NCI-H1436 treated with DMSO at 0.1 percent for 48 hours (cell line): ENCODE measurements around the gene PTPRM.

Experiments used
- DNase-seq: peaks from one replicate; lab custom pipeline; 2025; lab: John Stamatoyannopoulos, UW

PTPRM gene

GRCh38 chr18:7567474-7568425, 634 bp downstream of the PTPRM start:
- no peak for DNase-seq

GRCh38 chr18:7568426-7568825, 1.3 kb downstream of the PTPRM start:
- no peak for DNase-seq

DNA sequence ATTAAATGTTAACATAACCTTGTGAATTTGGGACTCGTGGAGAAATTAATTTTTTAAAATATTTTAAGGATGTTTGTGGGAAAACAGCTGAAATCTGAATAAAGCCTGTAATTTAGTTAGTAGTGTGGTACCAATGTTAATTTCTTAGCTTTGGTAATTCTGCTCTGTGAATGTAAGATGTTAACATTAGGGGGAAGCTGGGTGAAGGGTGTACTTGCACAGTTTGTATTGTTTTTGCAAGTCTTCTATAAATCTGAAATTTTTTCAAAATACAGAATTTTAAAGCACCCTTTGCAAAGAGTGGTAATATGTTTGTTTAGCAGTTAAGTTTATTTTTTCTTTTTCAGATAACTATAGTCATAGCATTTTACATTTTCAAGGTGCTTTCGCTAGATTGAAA, 4.5 kb downstream of the PTPRM start:
- DNase-seq = no peak

DNA sequence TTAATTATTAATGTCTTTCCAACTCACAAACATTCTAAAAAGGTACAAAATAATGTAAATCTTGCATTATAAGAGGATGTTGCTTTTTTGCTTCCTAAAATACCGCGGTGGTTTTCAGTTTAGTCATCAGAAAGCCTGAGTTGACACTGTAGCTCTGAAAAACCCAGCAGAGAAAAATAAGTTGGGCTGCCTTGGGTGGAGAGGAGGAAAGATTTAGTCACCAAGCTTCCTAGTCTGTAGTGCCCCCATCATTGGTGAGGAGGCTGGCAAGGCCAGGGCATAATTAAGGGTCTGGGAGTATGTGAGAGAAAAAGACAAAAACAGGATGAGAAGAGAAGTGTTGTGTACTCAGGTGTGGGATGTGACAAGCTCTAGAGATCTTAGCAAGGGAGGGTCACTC, 5.7 kb downstream of the PTPRM start:
- no peak for DNase-seq

DNA sequence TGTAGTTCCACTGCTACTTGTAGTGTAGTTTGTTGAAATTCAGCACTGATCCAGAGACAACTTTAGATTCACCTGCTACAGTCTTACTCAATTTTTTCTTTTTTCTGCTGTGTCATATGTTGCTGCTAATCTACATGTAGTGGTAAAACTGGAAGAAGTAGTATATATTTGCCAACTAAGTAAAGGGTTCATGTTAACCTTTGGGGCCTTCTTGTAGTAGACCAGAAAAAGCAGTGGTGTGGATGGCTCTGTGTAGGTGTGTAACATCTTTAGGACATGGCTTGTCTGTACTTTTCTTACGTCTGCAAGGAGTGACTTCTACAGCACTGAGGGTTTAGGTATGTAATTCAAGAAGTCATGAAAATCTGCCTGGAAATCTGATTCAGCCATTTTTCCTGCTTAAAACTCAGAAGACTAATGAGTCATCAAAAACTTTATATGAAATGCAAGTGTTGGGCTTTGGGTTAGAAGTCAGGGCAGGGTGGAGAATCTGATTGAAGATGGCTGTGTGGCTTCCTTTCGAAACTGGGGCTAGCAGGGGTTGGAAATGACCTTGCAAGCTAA, 8.4 kb downstream of the PTPRM start:
- DNase-seq = no peak

- no peak for DNase-seq
These were observed 9.0 kb downstream of the PTPRM start for GRCh38 chr18:7576077-7576476.

- no peak for DNase-seq
These were observed 9.6 kb downstream of the PTPRM start for GRCh38 chr18:7576685-7577084.

- no peak for DNase-seq
These were observed 10.6 kb downstream of the PTPRM start for GRCh38 chr18:7577706-7578105.

DNA sequence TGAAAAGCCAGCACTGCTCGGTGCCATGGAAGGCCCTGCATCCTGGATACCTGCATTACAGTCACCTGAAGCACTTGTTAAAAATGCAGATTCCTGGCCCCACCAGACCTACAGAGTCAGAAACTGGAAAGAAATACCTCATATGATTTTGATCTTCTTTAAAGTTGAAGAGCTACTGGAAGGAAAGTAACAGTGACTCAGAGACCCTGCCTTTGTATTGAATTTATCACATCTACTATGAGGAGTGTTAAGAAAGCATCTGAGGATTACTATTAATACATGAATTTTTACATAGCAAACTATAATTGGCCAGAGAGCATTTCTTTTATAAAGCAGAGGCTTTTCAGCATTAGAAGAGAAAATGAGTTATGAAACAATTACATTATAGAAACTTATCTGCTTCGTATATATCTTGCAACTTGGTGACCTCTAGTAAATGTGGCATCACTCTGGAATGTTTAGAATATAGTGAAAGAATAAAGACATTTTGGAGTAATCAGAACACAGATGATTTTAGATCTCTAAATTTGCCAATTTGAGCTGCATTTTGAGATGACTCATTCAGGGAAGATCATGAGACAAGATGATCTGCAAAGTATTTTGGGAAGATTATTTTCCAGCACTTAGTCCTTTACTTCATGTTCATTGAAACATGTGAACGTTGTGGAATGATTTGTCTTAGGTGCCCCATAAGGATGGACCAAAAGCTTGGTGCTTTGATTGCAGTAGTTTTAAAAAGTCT, 12.2 kb downstream of the PTPRM start:
- DNase-seq = no peak

- DNase-seq = no peak
These were observed 12.9 kb downstream of the PTPRM start for GRCh38 chr18:7579918-7580542.

DNA sequence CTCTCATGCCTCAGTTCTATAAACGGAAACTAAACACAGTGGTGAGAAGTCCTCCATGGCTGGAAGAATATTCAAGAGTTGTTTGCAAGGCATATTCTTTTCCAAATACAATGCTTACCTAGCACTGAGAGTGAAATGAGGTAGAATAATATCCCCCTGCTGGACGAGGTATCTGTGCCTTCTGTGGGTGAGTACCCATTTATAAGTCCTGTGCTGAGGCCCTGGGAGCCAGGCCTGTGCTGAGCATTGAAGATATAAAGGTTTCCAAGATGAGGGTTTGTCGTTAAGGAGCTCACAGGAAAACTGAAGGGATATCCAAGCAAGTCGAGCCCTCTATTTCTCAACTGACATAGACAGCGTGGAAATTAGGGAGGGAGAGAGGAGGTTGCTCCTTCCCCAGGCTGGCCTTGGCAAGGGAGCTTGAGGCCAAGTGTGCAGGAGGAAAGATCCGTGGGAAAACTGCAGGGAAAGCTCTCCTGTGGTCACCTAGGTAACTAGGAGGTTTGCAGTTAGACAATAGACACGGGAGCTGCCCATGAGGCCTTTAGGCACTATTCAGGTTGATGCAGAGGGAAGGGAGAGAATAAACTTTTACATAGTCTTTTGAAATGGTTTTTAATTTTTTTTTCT, 17.6 kb downstream of the PTPRM start:
- no peak for DNase-seq

- no peak for DNase-seq
These were observed 18.2 kb downstream of the PTPRM start for GRCh38 chr18:7585276-7585670.

GRCh38 chr18:7586379-7586778, 19.3 kb downstream of the PTPRM start:
- DNase-seq = no peak

DNA sequence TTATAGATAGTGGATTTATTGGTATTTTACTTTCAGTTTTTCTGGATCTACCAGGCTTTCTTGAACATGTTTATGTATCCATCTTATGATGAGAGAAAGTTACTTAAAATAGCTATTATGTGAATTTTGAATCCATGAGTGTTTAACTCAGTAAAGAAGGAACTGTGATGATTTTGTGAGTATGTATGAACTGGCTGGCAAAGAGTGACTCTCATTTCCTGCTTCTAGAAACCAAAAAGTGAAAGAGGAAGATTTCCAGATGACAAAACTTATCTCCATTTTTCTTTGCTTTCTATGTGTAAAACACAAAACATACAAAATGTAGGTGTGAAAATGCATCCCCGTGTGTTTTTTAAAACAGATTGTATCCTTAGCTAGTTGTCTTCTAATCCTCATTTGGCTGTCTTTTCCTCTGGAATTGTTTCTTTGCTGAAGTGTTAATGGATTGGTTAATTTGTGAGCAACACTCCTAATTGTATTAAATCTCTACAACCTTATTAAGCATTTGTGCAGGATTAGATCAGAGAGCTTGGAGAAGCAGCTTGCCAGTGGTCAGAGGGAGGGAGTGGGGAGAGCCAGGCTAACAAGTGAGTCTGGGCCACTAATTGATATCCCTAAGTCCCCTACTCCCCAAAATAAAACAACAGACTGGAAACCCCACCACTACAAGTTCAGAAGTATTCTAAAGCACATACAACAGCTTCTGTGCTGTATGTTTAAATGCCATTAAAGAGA, 23.9 kb downstream of the PTPRM start:
- DNase-seq = no peak

DNA sequence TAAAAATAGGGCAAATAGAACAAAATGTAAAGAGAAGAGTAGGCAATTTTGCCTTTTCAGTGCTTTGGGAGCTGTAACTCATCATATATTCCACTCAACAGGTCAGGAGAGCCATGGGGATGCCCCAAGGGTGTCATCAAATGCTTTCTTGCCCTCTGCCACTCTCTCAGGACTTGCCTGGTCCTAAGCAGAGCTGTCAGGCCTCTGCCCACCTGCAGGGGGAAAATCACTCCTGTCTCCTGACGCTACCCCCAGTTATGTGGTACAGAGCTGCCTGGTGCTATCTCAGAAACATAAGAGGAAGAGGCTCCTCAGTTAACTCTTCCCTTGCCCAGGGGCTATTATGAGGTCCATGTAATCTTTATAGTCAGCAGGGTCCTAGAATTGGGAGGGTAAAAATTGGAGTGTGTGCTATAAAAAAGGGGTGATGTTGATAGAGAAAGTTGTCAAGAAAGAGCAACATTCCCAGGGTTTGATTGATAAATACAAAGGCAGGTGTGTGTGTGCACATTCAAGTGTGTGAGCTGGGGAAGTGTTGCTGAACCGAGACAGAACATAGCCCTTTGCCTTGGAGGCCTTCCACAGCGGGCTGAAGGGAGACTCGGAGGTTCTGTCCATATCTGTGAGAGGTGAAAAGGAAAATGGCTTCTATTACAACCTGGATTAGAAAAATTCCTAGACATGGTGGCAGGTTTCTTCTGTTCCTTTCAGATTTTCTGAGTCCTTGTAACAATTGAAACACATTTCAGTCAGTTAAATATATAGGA, 25.4 kb downstream of the PTPRM start:
- no peak for DNase-seq

DNA sequence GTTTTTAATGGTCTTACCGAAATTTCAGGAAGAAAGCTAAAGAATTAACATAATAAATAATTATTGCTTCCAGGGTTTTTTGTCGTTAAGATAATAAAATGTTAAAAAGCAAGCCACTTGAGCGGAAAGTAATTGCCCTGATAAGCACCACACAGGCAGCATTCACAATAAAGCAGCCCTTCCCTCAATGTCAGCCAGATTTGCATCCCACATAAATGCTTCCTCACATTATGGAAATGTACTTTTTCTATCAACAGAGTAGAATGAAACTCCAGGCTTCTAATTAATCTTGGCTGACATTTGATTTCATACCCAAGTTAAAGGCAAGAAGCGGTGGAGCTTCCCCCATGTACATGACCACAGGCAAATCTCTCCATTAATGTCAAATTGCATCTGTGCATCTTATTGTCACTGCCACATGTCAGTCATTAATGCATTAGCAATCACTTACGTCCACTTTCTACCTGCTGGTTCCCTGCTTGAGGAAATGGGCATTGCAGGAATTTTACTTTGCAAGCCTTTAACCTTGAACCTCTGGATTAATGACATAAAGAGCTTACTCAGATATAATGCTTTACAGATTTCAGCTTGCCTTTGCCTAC, 26.2 kb downstream of the PTPRM start:
- DNase-seq = no peak

DNA sequence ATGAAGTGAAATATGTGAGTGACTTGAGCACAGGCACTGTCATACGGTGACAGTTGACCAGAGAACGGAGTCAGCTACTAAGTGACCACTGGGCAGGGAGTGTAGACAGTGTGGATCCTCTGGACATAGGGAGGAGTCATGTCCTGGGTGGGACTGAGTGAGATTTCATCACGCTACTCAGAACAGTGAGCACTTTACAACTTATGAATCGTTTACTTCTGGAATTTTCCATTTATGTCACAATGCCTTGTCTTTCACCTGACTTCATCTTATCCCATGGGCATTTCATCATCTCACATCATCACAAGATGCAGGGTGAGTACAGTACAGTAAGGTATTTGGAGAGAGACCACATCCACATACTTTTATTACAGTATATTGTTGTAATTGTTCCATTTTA, 29.0 kb downstream of the PTPRM start:
- DNase-seq = no peak

GRCh38 chr18:7597500-7597899, 30.4 kb downstream of the PTPRM start:
- DNase-seq = no peak

- no peak for DNase-seq
These were observed 31.3 kb downstream of the PTPRM start for GRCh38 chr18:7598167-7599047.
